WTC11 (cell line): ENCODE results near the gene KBTBD12. TPM values are rescaled to one million over a fixed set of nuclear protein-coding genes. Genes with fewer than 3 reads are reported as not detected.

ENCODE experiments used
- ATAC-seq: fragments of 200-7000 bp; cut with Tn5 transposase; 2 replicates; pipeline ENCODE4 v1.10.0; 2021; ENCODE audit warnings: mild to moderate bottlenecking, moderate library complexity
- CTCF ChIA-PET: fragments of 300-600 bp; sonication (Branson Sonifier 250); formaldehyde crosslinking; loops from one replicate; lab custom pipeline; 2021; ENCODE audit warnings: antibody characterized with exemption; lab: Charles Lee
- POLR2A ChIA-PET: fragments of 350-600 bp; sonication (Branson Sonifier 250); formaldehyde crosslinking; loops from one replicate; lab custom pipeline; 2021; ENCODE audit warnings: antibody characterized with exemption; lab: Charles Lee
- DNase-seq: peaks from one replicate; pipeline ENCODE4 v3.0.0; 2021; ENCODE audit warnings: low spot score
- H3K27ac Mint-ChIP-seq: 2 replicates; pipeline ENCODE4 v1.8.0; 2021; ENCODE audit warnings: mixed read lengths
- H3K27me3 Mint-ChIP-seq: 2 replicates; pipeline ENCODE4 v1.8.0; 2021; ENCODE audit warnings: low read depth, mild to moderate bottlenecking, moderate library complexity, mixed read lengths
- H3K36me3 Mint-ChIP-seq: 2 replicates; pipeline ENCODE4 v1.8.0; 2021; ENCODE audit warnings: mixed read lengths
- H3K4me1 Mint-ChIP-seq: 2 replicates; pipeline ENCODE4 v1.8.0; 2022; ENCODE audit warnings: mixed read lengths
- H3K4me3 Mint-ChIP-seq: 2 replicates; pipeline ENCODE4 v1.8.0; 2021; ENCODE audit warnings: mild to moderate bottlenecking, moderate library complexity, mixed read lengths
- H3K9me3 Mint-ChIP-seq: 2 replicates; pipeline ENCODE4 v1.8.0; 2021; ENCODE audit warnings: mixed read lengths
- ESRRA ChIP-seq: sonication (generic); formaldehyde crosslinking; IDR thresholded peaks from 2 replicates; pipeline ENCODE4 v1.8.1; 2022; ENCODE audit warnings: mild to moderate bottlenecking, missing genetic modification reagents, borderline replicate concordance
- JUN ChIP-seq: sonication (generic); formaldehyde crosslinking; IDR thresholded peaks from 2 replicates; pipeline ENCODE4 v1.8.0; 2023; ENCODE audit warnings: mild to moderate bottlenecking, missing genetic modification reagents
- MXD4 ChIP-seq: fragments of 250-450 bp; sonication (Bioruptor Pico); IDR thresholded peaks from 2 replicates; pipeline ENCODE4 v1.8.0; 2021; ENCODE audit warnings: mild to moderate bottlenecking, moderate library complexity, borderline replicate concordance
- NFATC4 ChIP-seq: fragments of 250-450 bp; sonication (Bioruptor Pico); IDR thresholded peaks from 2 replicates; pipeline ENCODE4 v1.9.0; 2021; ENCODE audit warnings: mild to moderate bottlenecking
- NFYB ChIP-seq: sonication (generic); formaldehyde crosslinking; conservative IDR thresholded peaks from 2 replicates; pipeline ENCODE4 v1.8.0; 2022; ENCODE audit warnings: low read depth, missing genetic modification reagents
- RELA ChIP-seq: sonication (generic); formaldehyde crosslinking; IDR thresholded peaks from 2 replicates; pipeline ENCODE4 v1.8.1; 2022; ENCODE audit warnings: missing genetic modification reagents, mild to moderate bottlenecking, borderline replicate concordance
- SMAD3 ChIP-seq: sonication (generic); formaldehyde crosslinking; IDR thresholded peaks from 2 replicates; pipeline ENCODE4 v1.8.0; 2022; ENCODE audit warnings: missing genetic modification reagents, mild to moderate bottlenecking, borderline replicate concordance
- SOX15 ChIP-seq: fragments of 250-450 bp; sonication (Bioruptor Pico); IDR thresholded peaks from 2 replicates; pipeline ENCODE4 v1.9.0; 2021; ENCODE audit warnings: mild to moderate bottlenecking
- TCF7 ChIP-seq: sonication (generic); formaldehyde crosslinking; IDR thresholded peaks from 2 replicates; pipeline ENCODE4 v1.8.0; 2022; ENCODE audit warnings: mild to moderate bottlenecking, low read depth, missing genetic modification reagents, moderate library complexity
- TEAD4 ChIP-seq: sonication (generic); formaldehyde crosslinking; IDR thresholded peaks from 2 replicates; pipeline ENCODE4 v1.8.0; 2022; ENCODE audit warnings: mild to moderate bottlenecking, missing genetic modification reagents
- TP53 ChIP-seq: sonication (generic); formaldehyde crosslinking; IDR thresholded peaks from 2 replicates; pipeline ENCODE4 v1.8.1; 2023; ENCODE audit warnings: mild to moderate bottlenecking, missing genetic modification reagents
- ZNF121 ChIP-seq: sonication (generic); formaldehyde crosslinking; IDR thresholded peaks from 2 replicates; pipeline ENCODE4 v1.8.0; 2023; ENCODE audit warnings: missing genetic modification reagents
- ZNF219 ChIP-seq: sonication (generic); formaldehyde crosslinking; IDR thresholded peaks from 2 replicates; pipeline ENCODE4 v1.8.0; 2023; ENCODE audit warnings: missing genetic modification reagents, mild to moderate bottlenecking, borderline replicate concordance
- ZNF263 ChIP-seq: sonication (generic); formaldehyde crosslinking; IDR thresholded peaks from 2 replicates; pipeline ENCODE4 v1.8.1; 2022; ENCODE audit warnings: low read depth, mild to moderate bottlenecking, moderate library complexity, missing genetic modification reagents
- total RNA-seq: library from RNA; stranded (reverse); gene quantifications from 3 replicates; pipeline ENCODE4 v1.2.3, GENCODE V29; 2021
- TF ChIP-seq, protein P1 (sequence below): sonication (generic); formaldehyde crosslinking; IDR thresholded peaks from 2 replicates; pipeline ENCODE4 v1.8.0; 2022; ENCODE audit warnings: mild to moderate bottlenecking, missing genetic modification reagents
- TF ChIP-seq, protein P2 (sequence below): sonication (generic); formaldehyde crosslinking; IDR thresholded peaks from 2 replicates; pipeline ENCODE4 v1.8.1; 2022; ENCODE audit warnings: mild to moderate bottlenecking, moderate library complexity, missing genetic modification reagents
- TF ChIP-seq, protein P3 (sequence below): sonication (generic); formaldehyde crosslinking; IDR thresholded peaks from 2 replicates; pipeline ENCODE4 v1.8.0; 2023; ENCODE audit warnings: missing genetic modification reagents
- TF ChIP-seq, protein P4 (sequence below): sonication (generic); formaldehyde crosslinking; IDR thresholded peaks from 2 replicates; pipeline ENCODE4 v1.8.1; 2023; ENCODE audit warnings: mild to moderate bottlenecking, missing genetic modification reagents, moderate library complexity
- TF ChIP-seq, protein P5 (sequence below): sonication (generic); formaldehyde crosslinking; IDR thresholded peaks from 2 replicates; pipeline ENCODE4 v1.8.0; 2022; ENCODE audit warnings: mild to moderate bottlenecking, missing genetic modification reagents
- TF ChIP-seq, protein P6 (sequence below): sonication (generic); formaldehyde crosslinking; IDR thresholded peaks from 2 replicates; pipeline ENCODE4 v1.8.0; 2022; ENCODE audit warnings: mild to moderate bottlenecking, missing genetic modification reagents
- TF ChIP-seq, protein P7 (sequence below): fragments of 250-450 bp; sonication (Bioruptor Pico); IDR thresholded peaks from 2 replicates; pipeline ENCODE4 v1.8.0; 2021; ENCODE audit warnings: mild to moderate bottlenecking

KBTBD12 gene
- total RNA-seq, 1 experiment from 2014 or later: 0.22 TPM

DNA sequence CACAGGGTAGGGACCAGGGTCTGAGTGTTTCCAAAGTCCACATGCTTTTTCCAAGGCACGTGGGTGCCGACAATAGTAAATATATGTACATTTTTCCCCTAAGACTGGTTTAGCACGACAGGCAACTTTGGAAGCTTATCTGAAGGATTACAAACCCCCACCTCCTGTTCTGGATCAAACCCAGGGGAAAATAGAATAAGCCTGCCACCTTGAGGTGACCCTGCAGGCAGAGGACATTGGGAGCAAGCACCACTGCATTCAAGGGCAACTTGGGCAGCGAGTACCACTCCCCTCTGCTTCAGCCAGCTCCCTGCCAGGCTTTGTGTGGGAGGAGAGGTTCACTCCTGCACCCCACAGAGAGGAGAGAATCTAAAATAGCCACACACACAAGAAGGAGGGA is 44.8 kb downstream of the KBTBD12 start:
- no peaks in the 10 kb centered on the region for H3K9me3 Mint-ChIP-seq
- no peaks in the 10 kb centered on the region for H3K27me3 Mint-ChIP-seq
- ChIA-PET CTCF (interaction anchor here (0.6 to 3.5 kb wide), 23 partner anchors 9 to 385 kb away, joined by 3 to 22 read pairs (median 6); partner anchors contain the start of gene MGLL), POLR2A (no interaction called here)
- DNase-seq (peak; percentile 48), ATAC-seq (peak; percentile 94)
- TF ChIP-seq, protein P1, sequence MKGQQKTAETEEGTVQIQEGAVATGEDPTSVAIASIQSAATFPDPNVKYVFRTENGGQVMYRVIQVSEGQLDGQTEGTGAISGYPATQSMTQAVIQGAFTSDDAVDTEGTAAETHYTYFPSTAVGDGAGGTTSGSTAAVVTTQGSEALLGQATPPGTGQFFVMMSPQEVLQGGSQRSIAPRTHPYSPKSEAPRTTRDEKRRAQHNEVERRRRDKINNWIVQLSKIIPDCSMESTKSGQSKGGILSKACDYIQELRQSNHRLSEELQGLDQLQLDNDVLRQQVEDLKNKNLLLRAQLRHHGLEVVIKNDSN: no peak
- TF ChIP-seq SMAD3 (no peak), NFYB (CRISPR knock-in tag) (no peak), MXD4 (no peak), RELA (CRISPR knock-in tag) (no peak)
- TF ChIP-seq, protein P2, sequence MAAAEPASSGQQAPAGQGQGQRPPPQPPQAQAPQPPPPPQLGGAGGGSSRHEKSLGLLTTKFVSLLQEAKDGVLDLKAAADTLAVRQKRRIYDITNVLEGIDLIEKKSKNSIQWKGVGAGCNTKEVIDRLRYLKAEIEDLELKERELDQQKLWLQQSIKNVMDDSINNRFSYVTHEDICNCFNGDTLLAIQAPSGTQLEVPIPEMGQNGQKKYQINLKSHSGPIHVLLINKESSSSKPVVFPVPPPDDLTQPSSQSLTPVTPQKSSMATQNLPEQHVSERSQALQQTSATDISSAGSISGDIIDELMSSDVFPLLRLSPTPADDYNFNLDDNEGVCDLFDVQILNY (CRISPR knock-in tag): no peak
- H3K27ac Mint-ChIP-seq: no peak overlapping the region
- H3K4me3 Mint-ChIP-seq: no peak overlapping the region
- no peaks in the 10 kb centered on the region for H3K36me3 Mint-ChIP-seq
- H3K4me1 Mint-ChIP-seq: 0 out of 2 replicates have a peak, but pooled peaks cover 3% of the 10 kb centered on the region

DNA sequence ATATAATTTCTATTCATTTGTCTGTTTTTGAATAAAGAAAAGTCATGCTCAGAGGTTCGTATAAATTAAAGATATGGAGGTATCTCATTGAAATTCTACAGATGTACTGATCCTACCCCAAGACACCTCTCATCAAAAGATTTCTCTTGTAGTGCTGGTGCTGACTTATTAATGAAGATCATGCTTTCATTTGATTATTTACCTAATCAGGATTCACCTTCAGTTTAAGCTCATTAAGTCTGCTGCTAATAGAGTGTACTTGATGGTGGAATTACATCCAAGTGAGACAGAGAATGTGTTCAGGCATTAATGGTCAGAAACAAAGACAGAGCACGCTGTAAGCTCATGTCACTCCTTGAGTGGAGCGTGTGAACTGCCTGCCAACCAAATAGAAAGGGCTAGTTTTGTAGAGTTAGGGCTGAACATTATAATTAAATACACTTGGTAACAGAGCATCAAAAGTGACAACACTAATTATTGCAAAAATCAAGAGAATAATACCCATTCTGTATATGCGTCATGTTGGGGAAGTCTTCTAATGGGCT is 45.5 kb downstream of the KBTBD12 start:
- Mint-ChIP-seq H3K4me3 (no peak overlapping the region), H3K4me1 (0 out of 2 replicates have a peak, but pooled peaks cover 3% of the 10 kb centered on the region), H3K9me3 (no peaks in the 10 kb centered on the region), H3K36me3 (no peaks in the 10 kb centered on the region), H3K27me3 (no peaks in the 10 kb centered on the region), H3K27ac (no peak overlapping the region)
- no peak for DNase-seq
- no peak for ATAC-seq
- CTCF ChIA-PET: interaction anchor here (1.0 to 3.5 kb wide), 18 partner anchors 14 to 386 kb away, joined by 3 to 22 read pairs (median 6); partner anchors contain the start of gene MGLL
- no peak for TF ChIP-seq ZNF263 (CRISPR knock-in tag)
- TF ChIP-seq, protein P3, sequence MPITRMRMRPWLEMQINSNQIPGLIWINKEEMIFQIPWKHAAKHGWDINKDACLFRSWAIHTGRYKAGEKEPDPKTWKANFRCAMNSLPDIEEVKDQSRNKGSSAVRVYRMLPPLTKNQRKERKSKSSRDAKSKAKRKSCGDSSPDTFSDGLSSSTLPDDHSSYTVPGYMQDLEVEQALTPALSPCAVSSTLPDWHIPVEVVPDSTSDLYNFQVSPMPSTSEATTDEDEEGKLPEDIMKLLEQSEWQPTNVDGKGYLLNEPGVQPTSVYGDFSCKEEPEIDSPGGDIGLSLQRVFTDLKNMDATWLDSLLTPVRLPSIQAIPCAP (CRISPR knock-in tag): no peak
- TF ChIP-seq JUN (CRISPR knock-in tag): no peak
- TF ChIP-seq, protein P4, sequence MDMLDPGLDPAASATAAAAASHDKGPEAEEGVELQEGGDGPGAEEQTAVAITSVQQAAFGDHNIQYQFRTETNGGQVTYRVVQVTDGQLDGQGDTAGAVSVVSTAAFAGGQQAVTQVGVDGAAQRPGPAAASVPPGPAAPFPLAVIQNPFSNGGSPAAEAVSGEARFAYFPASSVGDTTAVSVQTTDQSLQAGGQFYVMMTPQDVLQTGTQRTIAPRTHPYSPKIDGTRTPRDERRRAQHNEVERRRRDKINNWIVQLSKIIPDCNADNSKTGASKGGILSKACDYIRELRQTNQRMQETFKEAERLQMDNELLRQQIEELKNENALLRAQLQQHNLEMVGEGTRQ (CRISPR knock-in tag): no peak
- TF ChIP-seq, protein P5, sequence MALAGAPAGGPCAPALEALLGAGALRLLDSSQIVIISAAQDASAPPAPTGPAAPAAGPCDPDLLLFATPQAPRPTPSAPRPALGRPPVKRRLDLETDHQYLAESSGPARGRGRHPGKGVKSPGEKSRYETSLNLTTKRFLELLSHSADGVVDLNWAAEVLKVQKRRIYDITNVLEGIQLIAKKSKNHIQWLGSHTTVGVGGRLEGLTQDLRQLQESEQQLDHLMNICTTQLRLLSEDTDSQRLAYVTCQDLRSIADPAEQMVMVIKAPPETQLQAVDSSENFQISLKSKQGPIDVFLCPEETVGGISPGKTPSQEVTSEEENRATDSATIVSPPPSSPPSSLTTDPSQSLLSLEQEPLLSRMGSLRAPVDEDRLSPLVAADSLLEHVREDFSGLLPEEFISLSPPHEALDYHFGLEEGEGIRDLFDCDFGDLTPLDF (CRISPR knock-in tag): no peak
- no peak for TF ChIP-seq ZNF219 (CRISPR knock-in tag)
- no peak for TF ChIP-seq TEAD4 (CRISPR knock-in tag)
- TF ChIP-seq NFATC4 (CRISPR knock-in tag): no peak
- no peak for TF ChIP-seq TP53
- TF ChIP-seq, protein P6, sequence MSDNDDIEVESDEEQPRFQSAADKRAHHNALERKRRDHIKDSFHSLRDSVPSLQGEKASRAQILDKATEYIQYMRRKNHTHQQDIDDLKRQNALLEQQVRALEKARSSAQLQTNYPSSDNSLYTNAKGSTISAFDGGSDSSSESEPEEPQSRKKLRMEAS (CRISPR knock-in tag): no peak
- TF ChIP-seq TCF7 (CRISPR knock-in tag): no peak
- POLR2A ChIA-PET: no interaction called here

DNA sequence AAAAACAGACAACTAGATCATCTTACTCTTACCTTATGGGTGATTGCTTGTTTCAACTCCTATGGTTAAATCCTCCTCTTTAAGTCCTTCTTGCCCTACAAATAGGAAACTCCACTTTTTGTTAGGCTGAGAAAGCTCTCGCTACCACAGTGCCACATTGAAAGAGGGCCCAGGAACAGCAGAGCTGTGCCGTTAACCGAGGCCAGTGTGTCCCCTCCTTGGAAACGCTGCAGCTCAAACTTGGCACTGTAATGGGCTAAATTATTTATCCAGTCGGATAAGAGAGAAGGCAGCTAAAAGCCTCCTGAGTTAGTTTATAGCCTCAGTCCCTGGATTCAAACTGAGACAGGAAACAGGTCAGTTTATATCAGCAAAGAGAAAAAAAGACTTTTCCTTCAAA is 46.1 kb downstream of the KBTBD12 start:
- H3K36me3 Mint-ChIP-seq: no peaks in the 10 kb centered on the region
- TF ChIP-seq, protein P2 (CRISPR knock-in tag): no peak
- TF ChIP-seq, protein P7, sequence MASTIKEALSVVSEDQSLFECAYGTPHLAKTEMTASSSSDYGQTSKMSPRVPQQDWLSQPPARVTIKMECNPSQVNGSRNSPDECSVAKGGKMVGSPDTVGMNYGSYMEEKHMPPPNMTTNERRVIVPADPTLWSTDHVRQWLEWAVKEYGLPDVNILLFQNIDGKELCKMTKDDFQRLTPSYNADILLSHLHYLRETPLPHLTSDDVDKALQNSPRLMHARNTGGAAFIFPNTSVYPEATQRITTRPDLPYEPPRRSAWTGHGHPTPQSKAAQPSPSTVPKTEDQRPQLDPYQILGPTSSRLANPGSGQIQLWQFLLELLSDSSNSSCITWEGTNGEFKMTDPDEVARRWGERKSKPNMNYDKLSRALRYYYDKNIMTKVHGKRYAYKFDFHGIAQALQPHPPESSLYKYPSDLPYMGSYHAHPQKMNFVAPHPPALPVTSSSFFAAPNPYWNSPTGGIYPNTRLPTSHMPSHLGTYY: no peak
- no peak for TF ChIP-seq TEAD4 (CRISPR knock-in tag)
- TF ChIP-seq, protein P5 (CRISPR knock-in tag): no peak
- TF ChIP-seq SOX15 (CRISPR knock-in tag): no peak
- TF ChIP-seq ZNF263 (CRISPR knock-in tag): no peak
- no peak for TF ChIP-seq ESRRA (CRISPR knock-in tag)
- no peak for TF ChIP-seq ZNF121 (CRISPR knock-in tag)
- TF ChIP-seq, protein P4 (CRISPR knock-in tag): no peak

More for the DNA sequence above, 46.1 kb downstream of the KBTBD12 start:
- CTCF ChIA-PET: interaction anchor here (1.0 to 3.5 kb wide), 6 partner anchors 62 to 282 kb away, joined by 3 to 22 read pairs (median 5); no protein-coding TSS in a partner anchor
- ATAC-seq (no peak), DNase-seq (no peak)
- H3K9me3 Mint-ChIP-seq: peaks cover 1% of the 10 kb centered on the region
- H3K4me3 Mint-ChIP-seq: no peak overlapping the region
- H3K4me1 Mint-ChIP-seq: 0 out of 2 replicates have a peak, but pooled peaks cover 3% of the 10 kb centered on the region
- POLR2A ChIA-PET: no interaction called here
- no peak overlapping the region for H3K27ac Mint-ChIP-seq
- 0 out of 2 replicates have a peak, but pooled peaks cover 1% of the 10 kb centered on the region for H3K27me3 Mint-ChIP-seq
